ENCODE data around the gene UBE2G2. TPM values are rescaled to one million over a fixed set of nuclear protein-coding genes. Genes with fewer than 3 reads are reported as not detected.

Gene UBE2G2
- total RNA-seq, 2 experiments from 2014 or later = 89.9 to 96.8 TPM

DNA sequence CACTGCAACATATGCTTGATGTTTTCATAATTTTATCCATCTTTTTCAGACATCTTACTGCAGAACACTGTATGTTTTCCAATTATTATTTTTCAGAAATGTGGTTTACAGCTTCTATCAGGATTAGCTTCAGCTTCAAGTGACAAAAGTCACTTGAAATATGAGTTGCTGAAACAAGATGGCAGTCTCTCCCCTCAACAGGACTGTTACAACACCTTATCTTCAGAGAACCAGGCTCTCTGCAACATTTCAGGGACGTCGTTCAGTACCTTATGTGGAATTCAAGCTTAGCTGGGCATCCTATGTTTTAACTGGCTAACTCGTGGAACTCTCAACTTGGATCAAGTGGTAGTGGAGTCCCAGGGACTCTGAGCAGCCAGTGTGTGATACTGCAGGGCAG is 2.0 kb upstream of the UBE2G2 start:
- H3K27me3 Mint-ChIP-seq = no peaks in the 10 kb centered on the region
- POLR2A ChIA-PET = interaction anchor here (0.6 to 2.3 kb wide), 4 partner anchors 14 to 1076 kb away, joined by 3 to 9 read pairs (median 3); partner anchors contain the start of genes PTTG1IP and SUMO3
- TF ChIP-seq, protein P1, sequence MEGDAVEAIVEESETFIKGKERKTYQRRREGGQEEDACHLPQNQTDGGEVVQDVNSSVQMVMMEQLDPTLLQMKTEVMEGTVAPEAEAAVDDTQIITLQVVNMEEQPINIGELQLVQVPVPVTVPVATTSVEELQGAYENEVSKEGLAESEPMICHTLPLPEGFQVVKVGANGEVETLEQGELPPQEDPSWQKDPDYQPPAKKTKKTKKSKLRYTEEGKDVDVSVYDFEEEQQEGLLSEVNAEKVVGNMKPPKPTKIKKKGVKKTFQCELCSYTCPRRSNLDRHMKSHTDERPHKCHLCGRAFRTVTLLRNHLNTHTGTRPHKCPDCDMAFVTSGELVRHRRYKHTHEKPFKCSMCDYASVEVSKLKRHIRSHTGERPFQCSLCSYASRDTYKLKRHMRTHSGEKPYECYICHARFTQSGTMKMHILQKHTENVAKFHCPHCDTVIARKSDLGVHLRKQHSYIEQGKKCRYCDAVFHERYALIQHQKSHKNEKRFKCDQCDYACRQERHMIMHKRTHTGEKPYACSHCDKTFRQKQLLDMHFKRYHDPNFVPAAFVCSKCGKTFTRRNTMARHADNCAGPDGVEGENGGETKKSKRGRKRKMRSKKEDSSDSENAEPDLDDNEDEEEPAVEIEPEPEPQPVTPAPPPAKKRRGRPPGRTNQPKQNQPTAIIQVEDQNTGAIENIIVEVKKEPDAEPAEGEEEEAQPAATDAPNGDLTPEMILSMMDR (IDR thresholded peaks at IDR 0.05) = no peak

DNA sequence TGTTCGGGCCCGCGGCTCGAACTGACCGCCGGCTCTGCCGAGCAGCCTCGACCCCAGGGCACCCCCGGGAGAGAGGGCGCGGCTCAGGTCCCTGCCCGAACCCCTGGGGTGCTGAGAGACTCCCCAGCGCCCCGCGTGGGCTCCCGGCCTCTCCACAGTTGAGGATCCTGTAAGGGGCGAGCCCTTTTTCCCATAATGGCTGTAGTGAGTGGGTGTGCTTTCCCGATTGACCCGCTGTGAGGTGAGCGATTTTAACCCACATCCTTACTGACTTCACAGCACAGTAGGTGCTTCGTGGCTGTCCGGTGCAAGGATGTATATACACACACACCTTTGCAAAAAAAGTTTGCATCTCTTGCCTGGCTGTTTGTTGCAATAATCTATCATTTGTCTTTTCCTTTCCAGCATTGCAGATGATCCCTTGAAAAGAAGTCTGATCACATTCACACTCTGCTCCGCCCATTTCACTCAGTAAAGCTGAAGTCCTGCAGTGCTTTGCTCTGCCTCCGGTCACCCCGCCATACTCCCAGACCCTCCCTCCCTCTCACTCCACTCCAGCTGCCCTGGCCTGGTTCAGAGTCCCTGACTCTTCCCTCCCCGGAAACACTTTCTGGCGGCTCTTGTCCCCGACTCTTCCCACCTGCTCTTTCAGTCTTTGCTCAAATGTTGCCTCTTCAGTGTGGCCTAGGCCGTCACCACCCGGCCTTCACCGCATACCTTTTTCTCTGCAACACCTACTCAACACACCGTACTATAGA is 955 bp upstream of the UBE2G2 start:
- H3K27ac Mint-ChIP-seq = peak overlapping the region; percentile 68
- POLR2A ChIA-PET = interaction anchor here (0.6 to 2.7 kb wide), 17 partner anchors 9 to 1075 kb away, joined by 3 to 55 read pairs (median 7); partner anchors contain the start of genes ITGB2, PTTG1IP, SLX9 and SUMO3
- Histone ChIP-seq H3K9me3 (ENCODE audit: control insufficient read depth in 1 of 2, insufficient read depth in 1 of 2, low read length in 2 of 2) (no peaks in the 10 kb centered on the region), H3K36me3 (ENCODE audit: insufficient read depth, low read length) (peaks cover 40% of the 10 kb centered on the region), H3K4me1 (ENCODE audit: insufficient read depth, low read length) (peaks cover 28% of the 10 kb centered on the region), H3K27ac (ENCODE audit: low read depth in 1 of 2, low read length in 2 of 2) (peak overlapping the region in 1 of 2 donors; percentile 66), H3K4me3 (ENCODE audit: low read length) (peak overlapping the region; percentile 78), H3K27me3 (ENCODE audit: control insufficient read depth in 1 of 2, insufficient read depth in 2 of 2, low read length in 2 of 2) (no peaks in the 10 kb centered on the region)
- peak in 1 of 14 experiments; percentile 16 for DNase-seq
- H3K36me3 Mint-ChIP-seq (ENCODE audit: low read depth) = peaks cover 59% of the 10 kb centered on the region
- intact Hi-C loops (cut with DNase I, micrococcal nuclease) = loop anchor here (1.0 to 5.0 kb wide), 3 partner anchors 15 to 110 kb away; no protein-coding TSS in a partner anchor
- H3K4me3 Mint-ChIP-seq = peak overlapping the region; percentile 95
- TF ChIP-seq, protein P1 (IDR thresholded peaks at IDR 0.05) = no peak
- H3K4me1 Mint-ChIP-seq (ENCODE audit: low read depth) = peaks cover 50% of the 10 kb centered on the region
- no peaks in the 10 kb centered on the region for H3K27me3 Mint-ChIP-seq
- CTCF ChIA-PET = interaction anchor here (1.3 to 4.3 kb wide), 10 partner anchors 9 to 130 kb away, joined by 3 to 46 read pairs (median 6); partner anchors contain the start of gene PTTG1IP
- no peak for ATAC-seq (ENCODE audit: poor library complexity)
- H3K9me3 Mint-ChIP-seq = no peaks in the 10 kb centered on the region

More for the DNA sequence above, 2.0 kb upstream of the UBE2G2 start:
- Histone ChIP-seq H3K4me1 (ENCODE audit: insufficient read depth, low read length) (peaks cover 28% of the 10 kb centered on the region), H3K27me3 (ENCODE audit: control insufficient read depth in 1 of 2, insufficient read depth in 2 of 2, low read length in 2 of 2) (no peaks in the 10 kb centered on the region), H3K27ac (ENCODE audit: low read depth in 1 of 2, low read length in 2 of 2) (no peak overlapping the region), H3K36me3 (ENCODE audit: insufficient read depth, low read length) (peaks cover 37% of the 10 kb centered on the region), H3K9me3 (ENCODE audit: control insufficient read depth in 1 of 2, insufficient read depth in 1 of 2, low read length in 2 of 2) (no peaks in the 10 kb centered on the region), H3K4me3 (ENCODE audit: low read length) (no peak overlapping the region)
- Mint-ChIP-seq H3K36me3 (ENCODE audit: low read depth) (peaks cover 57% of the 10 kb centered on the region), H3K4me3 (peak overlapping the region; percentile 66), H3K4me1 (ENCODE audit: low read depth) (peaks cover 45% of the 10 kb centered on the region), H3K9me3 (no peaks in the 10 kb centered on the region), H3K27ac (peak overlapping the region; percentile 68)
- DNase-seq = no peak
- intact Hi-C loops (cut with DNase I, micrococcal nuclease) = loop anchor here in 1 of 2 experiments (5.0 kb wide), 1 partner anchor 109 kb away; no protein-coding TSS in a partner anchor
- no peak for ATAC-seq (ENCODE audit: poor library complexity)
- CTCF ChIA-PET = interaction anchor here (1.4 to 1.5 kb wide), 2 partner anchors 10 to 72 kb away, joined by 3 to 5 read pairs; no protein-coding TSS in a partner anchor

DNA sequence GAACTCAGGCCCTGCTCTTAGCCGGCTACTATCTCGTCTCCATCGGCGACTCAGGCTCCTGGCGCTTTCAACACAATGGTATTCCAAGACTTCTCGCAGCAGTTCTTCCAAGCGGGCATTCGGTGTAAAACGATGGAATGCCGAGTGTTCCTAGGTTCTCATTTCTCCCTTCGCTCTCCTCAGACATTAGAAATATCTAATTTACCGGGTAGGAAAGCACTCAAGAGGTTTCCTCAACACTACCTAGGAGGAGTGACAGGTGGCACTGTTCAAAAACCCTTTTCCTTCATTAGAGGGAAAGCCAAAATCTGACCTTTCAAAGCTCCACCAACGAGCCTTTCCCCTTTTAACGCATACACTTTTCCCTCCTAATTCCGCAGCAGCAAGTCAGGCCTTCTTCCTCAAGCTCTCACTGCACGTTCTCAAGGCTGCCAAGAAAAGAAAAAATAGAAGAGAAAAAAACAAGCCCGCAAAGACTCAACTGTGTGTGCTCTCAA is 601 bp downstream of the UBE2G2 start:
- H3K36me3 Mint-ChIP-seq (ENCODE audit: low read depth) = peaks cover 58% of the 10 kb centered on the region
- peak overlapping the region; percentile 95 for H3K4me3 Mint-ChIP-seq
- intact Hi-C loops (cut with DNase I, micrococcal nuclease) = loop anchor here (1.0 to 5.0 kb wide), 8 partner anchors 16 to 132 kb away; no protein-coding TSS in a partner anchor
- TF ChIP-seq, protein P1 (IDR thresholded peaks at IDR 0.05) = peak; percentile 78
- ChIA-PET POLR2A (interaction anchor here (0.8 to 2.7 kb wide), 15 partner anchors 7 to 1827 kb away, joined by 3 to 55 read pairs (median 7); partner anchors contain the start of genes ITGB2, KRTAP12-3, PKNOX1 and PTTG1IP), CTCF (interaction anchor here (0.7 to 4.3 kb wide), 18 partner anchors 8 to 460 kb away, joined by 3 to 46 read pairs (median 4); partner anchors contain the start of genes PTTG1IP, SLX9 and SUMO3)
- Histone ChIP-seq H3K27me3 (ENCODE audit: control insufficient read depth in 1 of 2, insufficient read depth in 2 of 2, low read length in 2 of 2) (no peaks in the 10 kb centered on the region), H3K27ac (ENCODE audit: low read depth in 1 of 2, low read length in 2 of 2) (peak overlapping the region in 1 of 2 donors; percentile 66), H3K4me1 (ENCODE audit: insufficient read depth, low read length) (peaks cover 28% of the 10 kb centered on the region), H3K4me3 (ENCODE audit: low read length) (peak overlapping the region; percentile 78), H3K36me3 (ENCODE audit: insufficient read depth, low read length) (peaks cover 37% of the 10 kb centered on the region), H3K9me3 (ENCODE audit: control insufficient read depth in 1 of 2, insufficient read depth in 1 of 2, low read length in 2 of 2) (no peaks in the 10 kb centered on the region)
- no peaks in the 10 kb centered on the region for H3K9me3 Mint-ChIP-seq
- ATAC-seq (ENCODE audit: poor library complexity) (peak; percentile 63), DNase-seq (peak in 5 of 14 experiments; percentile 11 to 72 (median 58))
- H3K27ac Mint-ChIP-seq = peak overlapping the region; percentile 80
- no peaks in the 10 kb centered on the region for H3K27me3 Mint-ChIP-seq
- peaks cover 62% of the 10 kb centered on the region for H3K4me1 Mint-ChIP-seq (ENCODE audit: low read depth)
